DMS53 (cell line): ENCODE results near the gene ADAMTS17.
"Not testable (repeated sequence)": the region's sequence is repeated elsewhere in the genome, so short reads cannot be mapped to it uniquely, and the experiment has no call there.

Source experiments
- DNase-seq: peaks from one replicate; lab custom pipeline; 2025; lab: John Stamatoyannopoulos, UW

Gene ADAMTS17

DNA sequence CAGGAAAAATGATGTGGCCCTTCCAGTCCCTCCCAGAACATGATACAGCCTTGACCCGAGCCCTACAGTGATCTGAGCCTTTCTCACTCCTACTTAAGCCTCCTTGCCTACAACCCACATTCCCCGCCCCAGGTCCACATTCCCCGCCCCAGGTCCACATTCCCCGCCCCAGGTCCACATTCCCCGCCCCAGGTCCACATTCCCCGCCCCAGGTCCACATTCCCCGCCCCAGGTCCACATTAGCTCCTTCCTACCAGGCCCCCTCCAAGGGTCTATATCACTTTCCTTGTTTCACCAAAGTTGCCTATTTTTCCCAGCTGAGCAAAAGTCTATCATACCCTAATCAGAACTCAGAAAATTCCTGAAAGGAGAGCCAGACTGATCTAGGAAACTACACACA, 2.3 kb downstream of the ADAMTS17 start:
- DNase-seq, result not testable (repeated sequence)

DNA sequence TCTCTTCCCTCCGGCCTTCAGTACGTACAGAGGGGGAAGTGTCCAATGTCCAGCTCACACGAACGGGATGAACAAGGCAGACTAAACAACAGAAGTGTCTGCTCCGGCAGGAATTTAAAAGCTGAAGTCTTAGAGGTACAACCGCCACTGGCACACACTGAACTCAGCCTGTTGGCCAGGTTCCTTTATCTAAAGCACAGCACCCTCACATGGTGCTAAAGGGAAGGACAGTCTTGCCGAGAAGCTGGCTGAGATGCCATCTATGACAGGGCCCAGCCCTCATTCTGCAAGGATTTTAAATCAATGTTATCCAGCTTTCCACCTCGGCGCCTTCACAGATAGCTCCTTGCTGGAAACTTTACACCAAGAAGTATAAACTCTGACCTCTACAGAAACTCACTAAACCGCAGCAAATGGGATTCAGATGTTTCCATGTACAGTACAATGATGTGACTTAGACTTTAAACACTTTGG, 2.8 kb downstream of the ADAMTS17 start:
- DNase-seq, result peak; percentile 84

DNA sequence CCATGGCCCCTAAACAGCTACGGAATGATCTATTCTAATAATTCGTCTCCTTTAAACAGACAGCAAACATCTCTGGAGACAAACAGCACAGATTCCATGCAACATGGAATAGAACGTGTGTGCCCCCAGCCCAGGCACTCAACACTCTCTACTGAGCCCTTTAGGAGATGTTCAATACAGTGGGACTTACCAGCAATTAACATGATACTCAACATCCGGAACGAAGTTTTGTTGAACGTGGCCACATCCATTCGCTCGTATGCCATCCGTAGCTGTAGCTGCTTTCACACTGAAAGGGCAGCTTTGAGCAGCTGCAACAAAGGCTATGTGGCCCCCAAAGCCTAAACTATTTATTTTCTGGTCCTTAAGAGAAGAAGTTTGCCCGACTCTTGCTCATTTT, 3.5 kb downstream of the ADAMTS17 start:
- no peak for DNase-seq

DNA sequence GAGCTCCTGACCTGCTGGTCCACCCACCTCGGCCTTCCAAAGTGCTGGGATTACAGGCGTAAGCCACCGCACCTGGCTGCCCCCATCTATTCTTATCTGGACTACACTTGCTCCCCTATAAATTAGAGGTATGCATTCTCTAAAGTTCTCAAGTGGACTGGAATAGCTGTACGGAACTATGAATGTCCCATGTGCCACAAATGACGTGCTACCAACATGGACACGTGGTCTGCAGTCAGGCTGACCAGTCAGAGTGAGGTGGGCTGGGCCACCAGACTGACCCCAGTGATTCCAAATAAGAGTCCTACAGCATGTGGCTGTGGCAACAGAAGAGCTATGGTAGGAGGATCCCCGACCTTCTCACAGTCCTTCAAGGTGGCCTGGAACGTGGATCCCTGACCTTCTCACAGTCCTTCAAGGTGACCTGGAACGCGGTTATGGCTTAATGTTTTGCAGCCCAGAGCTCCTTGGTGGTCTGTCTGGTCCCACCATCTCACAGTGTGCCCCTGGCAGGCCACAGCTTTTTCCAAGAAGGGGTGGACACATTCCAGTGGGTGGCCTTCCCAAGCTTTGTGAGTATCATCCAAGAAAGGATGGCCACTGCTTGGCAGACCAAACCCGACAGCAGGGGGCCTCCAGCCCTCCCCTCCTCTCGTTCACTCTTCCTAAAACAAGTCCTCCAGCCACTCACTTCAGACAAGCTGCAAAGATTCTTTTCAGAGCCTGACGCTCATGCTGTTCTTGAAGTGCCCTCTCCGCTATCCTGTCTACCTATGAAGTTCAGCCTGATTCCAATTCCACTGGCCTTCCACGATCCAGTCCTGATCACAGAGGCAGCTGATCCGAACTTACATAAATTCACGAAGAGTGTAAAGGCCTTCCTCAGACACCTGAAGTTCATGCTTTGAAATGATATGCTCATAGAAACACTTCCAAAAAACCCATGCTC, 4.4 kb downstream of the ADAMTS17 start:
- DNase-seq, result no peak

DNA sequence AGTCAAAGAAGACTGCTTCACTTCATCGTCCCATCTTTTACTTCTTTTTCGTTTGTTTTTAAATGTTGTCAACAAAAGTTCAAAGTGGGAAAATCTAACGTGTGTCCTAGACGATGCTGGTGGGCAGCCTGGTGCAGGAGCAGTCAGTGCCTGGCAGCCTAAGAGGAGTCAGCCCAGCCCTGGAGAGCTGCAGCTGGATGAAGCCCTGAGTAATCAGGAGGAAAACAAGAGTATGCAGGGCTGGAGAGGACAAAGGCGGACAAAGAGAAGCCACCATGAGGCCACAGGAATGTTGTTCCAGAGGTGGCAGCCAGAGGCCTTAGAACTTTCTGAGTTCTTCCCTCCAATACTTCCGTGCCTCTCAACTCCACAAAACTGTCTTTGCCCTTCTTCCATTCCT, 5.7 kb downstream of the ADAMTS17 start:
- DNase-seq, result no peak

DNA sequence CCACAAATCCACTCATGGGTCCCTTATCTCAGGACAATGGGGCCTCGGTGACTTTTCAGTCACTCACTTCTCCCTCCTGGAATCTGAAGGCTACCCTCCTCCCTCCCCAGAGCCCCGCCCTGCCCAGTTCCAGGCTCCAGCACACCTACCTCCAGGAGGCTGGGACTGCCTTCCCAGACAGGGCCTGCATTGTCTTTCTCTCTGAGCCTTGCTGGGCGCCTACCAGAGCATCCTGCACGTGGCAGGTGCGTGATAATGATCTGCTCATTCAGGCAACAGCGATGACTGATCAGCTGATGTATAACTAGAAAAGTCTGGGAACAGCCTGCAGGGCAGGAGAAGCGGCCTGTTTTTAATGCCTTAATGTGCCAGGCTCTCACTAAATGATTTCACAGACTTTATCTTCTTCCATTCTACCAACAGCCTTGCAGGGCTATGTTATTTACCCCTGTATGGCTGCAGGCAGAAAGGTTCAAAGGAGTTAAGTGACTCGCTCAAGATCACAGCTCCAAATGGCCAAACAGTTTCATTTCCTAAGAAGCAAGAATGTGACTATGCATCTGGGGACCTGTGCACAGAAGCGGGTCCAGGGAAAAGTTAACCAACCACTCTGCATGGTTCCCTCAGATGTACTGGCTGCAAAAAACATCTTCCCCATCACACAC, 6.3 kb downstream of the ADAMTS17 start:
- DNase-seq, result no peak

DNA sequence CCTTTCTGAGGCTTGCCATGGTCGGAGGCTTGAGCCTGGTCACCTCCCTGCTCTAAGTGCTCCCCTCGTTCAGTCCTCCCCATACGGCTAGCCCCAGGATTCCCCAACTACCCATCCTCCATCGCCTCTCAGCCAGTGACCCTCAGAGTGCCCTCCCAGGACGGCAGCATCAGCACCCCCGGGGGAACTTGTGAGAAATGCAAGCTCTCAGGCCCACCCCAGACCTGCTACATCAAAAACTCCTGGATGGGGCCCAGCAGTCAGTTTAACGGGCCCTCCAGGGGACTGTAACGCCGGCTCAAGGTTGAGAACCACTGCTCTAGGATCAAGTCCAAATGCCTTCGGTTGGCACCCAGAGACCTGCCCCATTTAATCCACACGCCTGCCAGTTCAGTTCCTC, 6.9 kb downstream of the ADAMTS17 start:
- no peak for DNase-seq

DNA sequence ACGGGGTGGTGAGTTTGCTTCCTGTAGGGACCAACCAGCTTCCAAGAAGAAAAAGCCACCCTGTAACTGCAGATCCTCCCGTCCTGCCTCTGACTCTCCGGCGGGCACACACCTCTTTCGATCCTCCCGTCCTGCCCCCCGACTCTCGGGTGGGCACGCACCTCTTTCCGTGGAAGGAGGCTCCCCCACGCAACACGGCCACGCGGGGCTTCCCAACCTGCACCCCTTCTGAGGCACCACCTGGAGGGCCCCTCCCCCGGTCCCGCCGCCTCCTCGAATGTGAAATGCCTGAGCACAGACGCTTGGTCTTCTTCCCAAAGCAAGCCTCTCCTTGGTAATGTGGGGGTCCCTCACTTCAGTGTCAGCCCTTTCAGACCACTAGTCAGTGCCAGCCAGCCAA, 7.3 kb downstream of the ADAMTS17 start:
- no peak for DNase-seq

DNA sequence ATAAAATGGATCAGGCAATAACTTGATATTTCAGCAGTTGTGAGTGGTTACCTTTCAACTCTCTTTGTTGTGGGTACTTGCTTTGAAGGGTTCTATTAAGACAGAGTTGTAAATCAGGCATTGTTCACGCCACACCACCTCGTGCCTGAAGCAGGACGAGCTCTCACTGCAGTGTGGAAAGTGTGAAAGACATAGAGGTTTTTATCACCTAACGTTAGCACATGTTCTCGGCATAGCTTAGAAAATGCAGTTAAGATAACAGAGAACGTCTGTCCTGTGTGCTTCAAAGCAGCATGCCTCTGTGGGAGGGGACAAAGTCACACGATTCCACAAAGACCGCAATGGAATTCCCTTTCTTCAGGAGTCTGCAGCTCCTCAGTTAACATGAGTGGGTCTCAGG, 7.8 kb downstream of the ADAMTS17 start:
- no peak for DNase-seq

DNA sequence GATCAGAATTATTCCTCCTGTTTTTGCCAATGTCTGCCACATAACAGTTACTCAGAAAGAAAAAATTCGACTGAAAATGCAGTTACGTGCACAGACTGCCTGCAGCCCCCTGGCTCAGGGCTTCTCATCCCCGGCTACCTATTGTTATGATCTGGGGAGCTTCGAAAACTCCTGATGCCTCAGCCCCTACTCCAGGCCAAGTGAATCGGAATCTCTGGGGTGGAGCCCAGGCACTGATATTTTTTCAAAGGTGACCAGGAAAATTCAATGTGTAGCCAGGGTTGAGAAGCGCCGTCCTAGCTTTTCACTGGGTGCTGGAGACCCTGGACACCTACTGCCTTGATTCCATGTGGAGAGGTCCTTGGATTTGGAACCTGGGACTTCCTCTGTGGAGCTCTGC, 8.5 kb downstream of the ADAMTS17 start:
- DNase-seq, result no peak

DNA sequence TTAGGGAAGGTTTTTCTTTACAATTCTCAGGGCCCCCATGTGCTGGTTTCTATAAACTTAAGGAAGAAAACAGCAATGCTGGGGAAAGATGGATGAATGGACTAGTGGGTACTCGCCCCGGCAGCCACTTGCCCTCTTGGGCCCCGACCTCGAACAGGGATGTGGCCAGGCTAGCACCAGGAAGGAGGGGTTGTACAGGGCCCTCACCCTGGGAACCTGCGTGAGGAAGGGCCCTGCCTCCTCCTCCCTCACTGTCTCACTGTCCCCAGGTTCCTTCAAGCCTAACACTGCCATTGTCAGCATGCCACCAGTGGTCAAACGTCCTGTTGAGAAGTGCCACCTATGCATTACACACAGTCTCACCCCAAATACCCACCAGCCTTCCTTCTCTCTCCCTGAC, 9.1 kb downstream of the ADAMTS17 start:
- no peak for DNase-seq

DNA sequence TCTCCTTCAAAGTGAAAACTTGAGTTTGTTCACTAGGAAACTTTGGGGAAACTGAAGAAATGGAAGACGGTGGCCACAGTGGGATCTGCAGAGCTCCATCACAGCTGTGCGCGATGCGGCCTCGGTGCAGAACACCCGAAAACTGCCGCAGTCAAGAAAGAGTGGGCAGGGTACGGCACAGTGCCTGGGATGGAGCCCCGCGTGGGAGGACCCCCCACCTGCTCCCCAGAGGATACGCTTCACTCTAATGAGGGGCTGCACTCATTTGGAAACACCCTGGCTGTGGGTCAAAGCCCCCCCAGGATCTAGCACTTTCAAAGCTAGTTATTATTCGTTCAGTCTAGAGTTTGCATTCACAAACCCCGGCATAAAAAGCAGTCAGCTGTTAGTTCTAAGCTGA, 9.5 kb downstream of the ADAMTS17 start:
- no peak for DNase-seq

DNA sequence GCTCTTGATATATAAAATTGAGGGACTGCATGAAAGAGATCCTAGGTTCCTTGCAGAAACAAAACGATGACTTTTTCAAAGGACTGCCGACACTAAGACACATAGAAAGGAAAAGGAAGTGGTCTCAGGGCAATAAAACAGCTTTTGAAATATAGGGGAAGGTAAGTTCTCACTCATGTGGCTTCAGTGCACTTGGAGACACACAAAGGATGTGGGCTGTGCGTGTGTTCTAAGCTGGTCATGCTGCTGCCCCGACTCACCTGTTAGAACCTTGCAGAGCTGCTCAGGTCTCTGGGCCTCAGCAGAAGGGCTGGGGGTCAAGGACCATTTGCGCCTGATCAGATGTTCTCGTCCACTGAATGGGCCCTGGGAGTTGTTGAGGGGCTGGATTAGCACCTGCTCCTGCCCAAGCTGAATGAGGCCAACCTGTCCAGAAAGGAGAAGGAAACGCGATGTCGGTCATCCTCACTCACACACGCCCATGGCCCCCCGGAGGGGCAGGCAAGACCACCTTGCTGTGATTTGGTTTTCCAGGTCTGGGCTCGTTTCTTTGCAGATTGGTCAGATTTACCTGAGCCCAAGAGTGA, 11.1 kb downstream of the ADAMTS17 start:
- DNase-seq, result no peak

DNA sequence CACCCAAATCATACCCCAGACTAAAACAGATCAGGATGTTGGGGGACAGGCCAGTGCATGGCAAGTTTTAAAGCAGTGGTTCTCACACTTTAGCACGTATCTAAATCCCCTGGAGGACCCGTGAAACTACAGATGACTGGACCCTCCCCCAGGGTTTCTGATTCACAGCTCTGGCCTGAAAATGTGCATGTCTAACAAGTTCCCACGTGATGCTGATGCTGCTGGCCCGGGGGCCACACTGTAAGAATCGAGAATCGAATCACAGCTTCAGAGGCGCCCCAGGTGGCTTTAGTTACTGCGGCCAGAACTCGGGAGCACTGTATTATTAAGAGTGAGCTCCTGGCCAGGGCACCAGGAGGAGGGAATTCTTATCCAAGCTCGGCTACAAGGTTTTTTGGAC, 11.6 kb downstream of the ADAMTS17 start:
- no peak for DNase-seq

DNA sequence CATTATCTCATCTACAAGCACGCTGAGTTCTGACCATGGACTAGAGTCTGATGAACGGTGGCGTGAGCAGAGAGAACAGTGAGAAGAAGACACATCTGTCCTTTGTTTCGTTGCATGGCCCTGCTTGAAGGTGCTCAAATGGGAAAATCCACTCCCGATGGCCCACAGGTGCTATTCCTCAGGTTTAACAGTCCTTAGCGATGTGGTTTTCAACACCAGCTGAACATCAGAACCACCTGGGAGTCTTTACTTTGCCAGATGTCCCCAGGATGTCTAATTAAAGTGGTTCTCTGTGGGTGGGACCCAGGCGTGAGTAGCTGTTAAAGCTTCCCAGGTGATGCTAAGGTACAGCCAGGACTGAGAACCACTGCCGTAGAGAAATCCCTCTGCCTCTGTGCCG, 13.0 kb downstream of the ADAMTS17 start:
- no peak for DNase-seq

DNA sequence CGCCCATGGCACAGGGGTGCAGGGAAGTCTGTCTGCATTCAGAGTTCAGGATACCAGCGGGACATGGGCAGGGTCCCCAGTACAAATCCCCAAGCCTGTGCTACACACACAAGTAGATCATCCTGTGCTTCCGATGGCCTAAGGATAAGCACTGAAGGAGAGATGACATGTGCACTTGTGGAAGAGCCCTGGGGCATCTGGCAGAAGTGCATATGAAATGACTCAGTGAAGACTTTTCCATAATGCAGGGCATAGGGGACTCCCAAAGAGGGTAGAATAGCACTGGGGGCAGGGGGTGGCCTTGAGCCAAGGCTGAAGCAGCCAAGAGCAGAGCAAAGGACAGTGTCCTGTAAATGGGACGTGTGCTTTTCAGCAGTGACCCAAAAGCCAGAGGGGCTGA, 22.9 kb downstream of the ADAMTS17 start:
- DNase-seq, result no peak

DNA sequence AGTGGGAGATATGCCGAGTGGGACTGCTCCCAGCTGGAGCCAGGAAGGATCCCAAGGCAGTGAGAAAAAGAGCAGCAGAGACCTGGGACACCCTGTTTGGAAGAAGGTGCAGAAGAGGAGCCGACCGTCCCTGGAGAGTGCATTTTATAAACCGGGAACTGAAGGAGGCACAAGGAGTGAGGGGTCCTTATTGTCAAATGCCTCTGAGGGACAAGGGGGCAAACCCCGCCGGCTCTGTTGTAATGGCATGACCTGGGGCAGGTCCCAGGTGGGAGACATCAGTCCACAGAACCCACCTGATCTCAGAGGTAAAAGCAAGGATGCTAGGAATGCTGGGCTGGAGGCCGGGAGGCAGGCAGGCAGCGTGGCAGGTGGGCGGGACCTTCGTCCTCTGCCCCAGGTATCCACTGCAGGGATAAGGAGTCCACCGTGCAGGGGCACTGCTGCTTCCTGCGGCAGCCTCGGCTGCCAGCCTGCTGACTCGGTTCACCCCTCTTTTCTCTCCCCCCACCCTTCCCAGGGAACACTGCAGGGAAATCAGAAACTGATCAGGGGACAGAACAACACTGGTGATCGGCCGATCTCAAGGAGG, 26.9 kb downstream of the ADAMTS17 start:
- no peak for DNase-seq

DNA sequence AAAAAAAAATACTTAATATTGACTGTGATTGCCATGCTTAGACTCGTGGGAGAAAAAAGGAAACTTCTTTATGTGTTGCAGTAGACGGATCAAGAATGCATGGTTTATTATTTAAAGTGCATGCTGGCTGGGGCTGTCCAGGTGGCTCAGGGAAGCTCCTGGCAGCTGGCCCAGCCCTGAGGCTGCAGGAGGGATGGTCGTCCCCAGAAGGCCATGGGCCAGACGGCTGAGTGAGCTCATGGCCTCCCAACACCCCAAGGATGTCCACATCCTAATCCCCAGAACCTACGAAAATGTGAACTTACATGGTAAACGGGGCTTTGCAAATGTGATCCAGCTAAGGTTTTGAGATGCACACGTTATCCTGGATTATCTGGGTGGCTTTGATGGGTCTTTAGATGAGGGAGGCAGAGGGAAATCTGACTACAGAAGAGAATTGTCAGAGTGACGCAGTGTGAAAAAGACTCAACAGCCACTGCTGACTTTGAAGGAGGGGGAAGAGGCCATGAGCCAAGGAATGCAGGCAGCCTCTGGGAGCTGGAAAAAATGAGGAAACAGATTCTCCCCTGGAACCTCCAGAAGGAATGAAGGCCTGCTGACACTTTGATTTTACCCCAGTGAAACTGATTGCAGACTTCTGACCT, 29.8 kb downstream of the ADAMTS17 start:
- no peak for DNase-seq

DNA sequence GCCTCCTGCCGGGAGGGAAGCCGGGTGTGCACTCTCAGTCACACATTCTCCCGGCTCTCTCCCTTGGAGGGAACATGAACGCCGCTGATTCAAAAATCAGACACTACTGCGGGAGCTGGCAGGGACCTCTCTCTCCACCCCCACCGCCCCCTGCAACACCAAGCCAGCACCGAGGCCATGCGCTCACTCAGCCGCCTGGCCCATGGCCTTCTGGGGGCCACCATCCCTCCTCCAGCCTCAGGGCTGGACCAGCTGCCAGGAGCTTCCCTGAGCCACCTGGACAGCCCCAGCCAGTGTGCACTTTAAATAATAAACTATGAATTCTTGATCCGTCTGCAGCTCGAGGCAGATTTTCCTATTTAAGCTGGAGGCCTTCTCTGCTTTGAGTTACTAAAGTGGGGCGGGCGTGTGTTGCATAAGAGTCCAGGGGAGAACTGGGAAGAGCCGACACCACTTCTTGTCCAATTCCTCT, 30.6 kb downstream of the ADAMTS17 start:
- DNase-seq, result no peak

DNA sequence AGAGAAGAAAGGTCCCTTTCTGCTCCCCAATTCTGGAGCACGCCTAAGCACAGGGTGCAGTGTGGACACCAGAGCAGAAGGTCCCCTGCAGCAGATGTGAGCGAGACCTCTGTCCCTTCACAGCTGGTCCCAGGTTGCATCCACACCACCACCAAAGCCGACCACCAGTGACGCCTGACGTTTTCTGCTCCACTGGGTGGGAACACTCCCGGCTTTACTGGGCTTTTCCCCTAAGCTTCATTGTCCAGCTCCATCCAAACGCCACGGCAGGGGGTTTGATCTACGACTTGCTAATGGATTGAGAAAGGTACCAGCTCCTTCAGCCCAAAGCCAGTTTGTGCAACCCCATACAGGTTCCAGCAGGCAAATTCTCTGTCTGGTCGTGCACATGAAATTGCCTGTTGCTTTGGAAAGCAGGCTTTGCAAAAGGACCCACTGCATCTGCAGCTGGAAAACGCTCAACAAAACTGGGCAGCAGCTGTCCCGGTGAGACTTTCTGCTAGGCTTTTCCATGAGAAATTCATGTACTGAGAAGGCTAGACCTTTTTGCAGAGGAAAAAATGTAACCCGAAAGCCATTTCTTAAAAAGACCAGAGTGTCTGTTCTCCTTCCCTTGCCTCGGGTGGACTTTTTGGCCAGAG, 31.1 kb downstream of the ADAMTS17 start:
- DNase-seq, result no peak

DNA sequence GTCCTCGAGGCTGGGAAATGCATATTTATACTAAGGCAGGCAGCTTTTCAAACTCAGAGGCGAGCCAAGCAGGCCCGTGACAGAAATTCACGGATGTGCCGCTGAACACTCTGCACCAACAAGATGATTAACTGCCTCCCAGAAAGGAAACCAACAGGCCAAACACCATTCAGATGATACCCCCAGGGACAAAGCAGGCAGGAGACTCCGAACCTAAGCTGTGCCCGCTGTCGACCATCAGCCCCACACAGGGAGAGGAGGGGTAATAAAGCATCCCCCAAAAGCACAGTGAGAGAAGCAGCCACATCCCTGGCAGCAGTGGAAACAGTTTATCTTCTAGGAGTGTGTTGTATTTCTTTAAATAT, 31.8 kb downstream of the ADAMTS17 start:
- no peak for DNase-seq
